Measurements from ENCODE around the gene PXDC1. TPM values are rescaled to one million over a fixed set of nuclear protein-coding genes. Genes with fewer than 3 reads are reported as not detected.
"Not testable (repeated sequence)": the region's sequence is repeated elsewhere in the genome, so short reads cannot be mapped to it uniquely, and the experiment has no call there.

The PXDC1 gene
- total and polyA plus RNA-seq, 2 experiments from 2014 or later = 1.2 to 1.8 TPM

DNA sequence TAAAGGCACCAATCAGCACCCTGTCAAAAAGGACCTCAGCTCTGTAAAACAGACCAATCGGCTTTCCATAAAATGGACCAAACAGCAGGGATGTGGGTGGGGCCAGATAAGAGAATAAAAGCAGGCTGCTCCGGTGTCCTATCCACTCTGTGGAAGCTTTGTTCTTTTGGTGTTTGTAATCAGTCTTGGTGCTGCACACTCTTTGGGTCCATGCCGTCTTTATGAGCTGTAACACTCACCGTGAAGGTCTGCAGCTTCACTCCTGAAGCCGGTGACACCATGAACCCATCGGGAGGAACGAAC is 7.3 kb upstream of the PXDC1 start:
- peaks cover 23% of the 10 kb centered on the region for H3K27me3 Mint-ChIP-seq (ENCODE audit: insufficient read depth, low read depth, poor library complexity)
- H3K36me3 ChIP-seq (ENCODE audit: insufficient read depth) = no peaks in the 10 kb centered on the region
- TF ChIP-seq ZNF331 (CRISPR knock-in tag; IDR thresholded peaks at IDR 0.05; ENCODE audit: low read depth) (no peak), NANOG (IDR thresholded peaks at IDR 0.05; ENCODE audit: borderline replicate concordance) (no peak), STAT1 (IDR thresholded peaks at IDR 0.05; ENCODE audit: unreplicated experiment) (no peak)
- TF ChIP-seq, protein P1, sequence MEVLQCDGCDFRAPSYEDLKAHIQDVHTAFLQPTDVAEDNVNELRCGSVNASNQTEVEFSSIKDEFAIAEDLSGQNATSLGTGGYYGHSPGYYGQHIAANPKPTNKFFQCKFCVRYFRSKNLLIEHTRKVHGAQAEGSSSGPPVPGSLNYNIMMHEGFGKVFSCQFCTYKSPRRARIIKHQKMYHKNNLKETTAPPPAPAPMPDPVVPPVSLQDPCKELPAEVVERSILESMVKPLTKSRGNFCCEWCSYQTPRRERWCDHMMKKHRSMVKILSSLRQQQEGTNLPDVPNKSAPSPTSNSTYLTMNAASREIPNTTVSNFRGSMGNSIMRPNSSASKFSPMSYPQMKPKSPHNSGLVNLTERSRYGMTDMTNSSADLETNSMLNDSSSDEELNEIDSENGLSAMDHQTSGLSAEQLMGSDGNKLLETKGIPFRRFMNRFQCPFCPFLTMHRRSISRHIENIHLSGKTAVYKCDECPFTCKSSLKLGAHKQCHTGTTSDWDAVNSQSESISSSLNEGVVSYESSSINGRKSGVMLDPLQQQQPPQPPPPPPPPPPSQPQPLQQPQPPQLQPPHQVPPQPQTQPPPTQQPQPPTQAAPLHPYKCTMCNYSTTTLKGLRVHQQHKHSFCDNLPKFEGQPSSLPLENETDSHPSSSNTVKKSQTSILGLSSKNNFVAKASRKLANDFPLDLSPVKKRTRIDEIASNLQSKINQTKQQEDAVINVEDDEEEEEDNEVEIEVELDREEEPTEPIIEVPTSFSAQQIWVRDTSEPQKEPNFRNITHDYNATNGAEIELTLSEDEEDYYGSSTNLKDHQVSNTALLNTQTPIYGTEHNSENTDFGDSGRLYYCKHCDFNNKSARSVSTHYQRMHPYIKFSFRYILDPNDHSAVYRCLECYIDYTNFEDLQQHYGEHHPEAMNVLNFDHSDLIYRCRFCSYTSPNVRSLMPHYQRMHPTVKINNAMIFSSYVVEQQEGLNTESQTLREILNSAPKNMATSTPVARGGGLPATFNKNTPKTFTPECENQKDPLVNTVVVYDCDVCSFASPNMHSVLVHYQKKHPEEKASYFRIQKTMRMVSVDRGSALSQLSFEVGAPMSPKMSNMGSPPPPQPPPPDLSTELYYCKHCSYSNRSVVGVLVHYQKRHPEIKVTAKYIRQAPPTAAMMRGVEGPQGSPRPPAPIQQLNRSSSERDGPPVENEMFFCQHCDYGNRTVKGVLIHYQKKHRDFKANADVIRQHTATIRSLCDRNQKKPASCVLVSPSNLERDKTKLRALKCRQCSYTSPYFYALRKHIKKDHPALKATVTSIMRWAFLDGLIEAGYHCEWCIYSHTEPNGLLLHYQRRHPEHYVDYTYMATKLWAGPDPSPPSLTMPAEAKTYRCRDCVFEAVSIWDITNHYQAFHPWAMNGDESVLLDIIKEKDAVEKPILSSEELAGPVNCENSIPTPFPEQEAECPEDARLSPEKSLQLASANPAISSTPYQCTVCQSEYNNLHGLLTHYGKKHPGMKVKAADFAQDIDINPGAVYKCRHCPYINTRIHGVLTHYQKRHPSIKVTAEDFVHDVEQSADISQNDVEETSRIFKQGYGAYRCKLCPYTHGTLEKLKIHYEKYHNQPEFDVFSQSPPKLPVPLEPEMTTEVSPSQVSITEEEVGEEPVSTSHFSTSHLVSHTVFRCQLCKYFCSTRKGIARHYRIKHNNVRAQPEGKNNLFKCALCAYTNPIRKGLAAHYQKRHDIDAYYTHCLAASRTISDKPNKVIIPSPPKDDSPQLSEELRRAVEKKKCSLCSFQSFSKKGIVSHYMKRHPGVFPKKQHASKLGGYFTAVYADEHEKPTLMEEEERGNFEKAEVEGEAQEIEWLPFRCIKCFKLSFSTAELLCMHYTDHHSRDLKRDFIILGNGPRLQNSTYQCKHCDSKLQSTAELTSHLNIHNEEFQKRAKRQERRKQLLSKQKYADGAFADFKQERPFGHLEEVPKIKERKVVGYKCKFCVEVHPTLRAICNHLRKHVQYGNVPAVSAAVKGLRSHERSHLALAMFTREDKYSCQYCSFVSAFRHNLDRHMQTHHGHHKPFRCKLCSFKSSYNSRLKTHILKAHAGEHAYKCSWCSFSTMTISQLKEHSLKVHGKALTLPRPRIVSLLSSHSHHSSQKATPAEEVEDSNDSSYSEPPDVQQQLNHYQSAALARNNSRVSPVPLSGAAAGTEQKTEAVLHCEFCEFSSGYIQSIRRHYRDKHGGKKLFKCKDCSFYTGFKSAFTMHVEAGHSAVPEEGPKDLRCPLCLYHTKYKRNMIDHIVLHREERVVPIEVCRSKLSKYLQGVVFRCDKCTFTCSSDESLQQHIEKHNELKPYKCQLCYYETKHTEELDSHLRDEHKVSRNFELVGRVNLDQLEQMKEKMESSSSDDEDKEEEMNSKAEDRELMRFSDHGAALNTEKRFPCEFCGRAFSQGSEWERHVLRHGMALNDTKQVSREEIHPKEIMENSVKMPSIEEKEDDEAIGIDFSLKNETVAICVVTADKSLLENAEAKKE (CRISPR knock-in tag; IDR thresholded peaks at IDR 0.05) = no peak
- TF ChIP-seq, protein P2, sequence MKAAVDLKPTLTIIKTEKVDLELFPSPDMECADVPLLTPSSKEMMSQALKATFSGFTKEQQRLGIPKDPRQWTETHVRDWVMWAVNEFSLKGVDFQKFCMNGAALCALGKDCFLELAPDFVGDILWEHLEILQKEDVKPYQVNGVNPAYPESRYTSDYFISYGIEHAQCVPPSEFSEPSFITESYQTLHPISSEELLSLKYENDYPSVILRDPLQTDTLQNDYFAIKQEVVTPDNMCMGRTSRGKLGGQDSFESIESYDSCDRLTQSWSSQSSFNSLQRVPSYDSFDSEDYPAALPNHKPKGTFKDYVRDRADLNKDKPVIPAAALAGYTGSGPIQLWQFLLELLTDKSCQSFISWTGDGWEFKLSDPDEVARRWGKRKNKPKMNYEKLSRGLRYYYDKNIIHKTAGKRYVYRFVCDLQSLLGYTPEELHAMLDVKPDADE (IDR thresholded peaks at IDR 0.05) = no peak
- TF ChIP-seq, protein P3, sequence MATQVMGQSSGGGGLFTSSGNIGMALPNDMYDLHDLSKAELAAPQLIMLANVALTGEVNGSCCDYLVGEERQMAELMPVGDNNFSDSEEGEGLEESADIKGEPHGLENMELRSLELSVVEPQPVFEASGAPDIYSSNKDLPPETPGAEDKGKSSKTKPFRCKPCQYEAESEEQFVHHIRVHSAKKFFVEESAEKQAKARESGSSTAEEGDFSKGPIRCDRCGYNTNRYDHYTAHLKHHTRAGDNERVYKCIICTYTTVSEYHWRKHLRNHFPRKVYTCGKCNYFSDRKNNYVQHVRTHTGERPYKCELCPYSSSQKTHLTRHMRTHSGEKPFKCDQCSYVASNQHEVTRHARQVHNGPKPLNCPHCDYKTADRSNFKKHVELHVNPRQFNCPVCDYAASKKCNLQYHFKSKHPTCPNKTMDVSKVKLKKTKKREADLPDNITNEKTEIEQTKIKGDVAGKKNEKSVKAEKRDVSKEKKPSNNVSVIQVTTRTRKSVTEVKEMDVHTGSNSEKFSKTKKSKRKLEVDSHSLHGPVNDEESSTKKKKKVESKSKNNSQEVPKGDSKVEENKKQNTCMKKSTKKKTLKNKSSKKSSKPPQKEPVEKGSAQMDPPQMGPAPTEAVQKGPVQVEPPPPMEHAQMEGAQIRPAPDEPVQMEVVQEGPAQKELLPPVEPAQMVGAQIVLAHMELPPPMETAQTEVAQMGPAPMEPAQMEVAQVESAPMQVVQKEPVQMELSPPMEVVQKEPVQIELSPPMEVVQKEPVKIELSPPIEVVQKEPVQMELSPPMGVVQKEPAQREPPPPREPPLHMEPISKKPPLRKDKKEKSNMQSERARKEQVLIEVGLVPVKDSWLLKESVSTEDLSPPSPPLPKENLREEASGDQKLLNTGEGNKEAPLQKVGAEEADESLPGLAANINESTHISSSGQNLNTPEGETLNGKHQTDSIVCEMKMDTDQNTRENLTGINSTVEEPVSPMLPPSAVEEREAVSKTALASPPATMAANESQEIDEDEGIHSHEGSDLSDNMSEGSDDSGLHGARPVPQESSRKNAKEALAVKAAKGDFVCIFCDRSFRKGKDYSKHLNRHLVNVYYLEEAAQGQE (IDR thresholded peaks at IDR 0.05; ENCODE audit: unreplicated experiment) = no peak
- no peaks in the 10 kb centered on the region for H3K36me3 Mint-ChIP-seq (ENCODE audit: low read depth)
- no peaks in the 10 kb centered on the region for H4K20me1 ChIP-seq (replicated peaks; ENCODE audit: insufficient read depth)
- no peak overlapping the region for H3K4me2 ChIP-seq
- H3K4me3 Mint-ChIP-seq = no peak overlapping the region
- DNase-seq (ENCODE audit: low spot score) (no peak), ATAC-seq (no peak)
- no peaks in the 10 kb centered on the region for H3F3A ChIP-seq (replicated peaks; ENCODE audit: low read depth)
- H3K9me3 Mint-ChIP-seq = no peaks in the 10 kb centered on the region
- H2AFZ ChIP-seq = no peak overlapping the region
- peaks cover 21% of the 10 kb centered on the region for H3K4me1 Mint-ChIP-seq
- no peaks in the 10 kb centered on the region for H3K9me2 ChIP-seq (ENCODE audit: insufficient read depth)
- no peak overlapping the region for H3K27ac ChIP-seq (ENCODE audit: low read depth)
- H3K27ac Mint-ChIP-seq = no peak overlapping the region
- H3K4me3 ChIP-seq = no peak overlapping the region
- H3K79me2 ChIP-seq (replicated peaks; ENCODE audit: insufficient read depth) = no peaks in the 10 kb centered on the region
- H3K4me1 ChIP-seq (ENCODE audit: insufficient read depth) = peaks cover 8% of the 10 kb centered on the region
- peaks cover 18% of the 10 kb centered on the region for H3K27me3 ChIP-seq (ENCODE audit: insufficient read depth)

DNA sequence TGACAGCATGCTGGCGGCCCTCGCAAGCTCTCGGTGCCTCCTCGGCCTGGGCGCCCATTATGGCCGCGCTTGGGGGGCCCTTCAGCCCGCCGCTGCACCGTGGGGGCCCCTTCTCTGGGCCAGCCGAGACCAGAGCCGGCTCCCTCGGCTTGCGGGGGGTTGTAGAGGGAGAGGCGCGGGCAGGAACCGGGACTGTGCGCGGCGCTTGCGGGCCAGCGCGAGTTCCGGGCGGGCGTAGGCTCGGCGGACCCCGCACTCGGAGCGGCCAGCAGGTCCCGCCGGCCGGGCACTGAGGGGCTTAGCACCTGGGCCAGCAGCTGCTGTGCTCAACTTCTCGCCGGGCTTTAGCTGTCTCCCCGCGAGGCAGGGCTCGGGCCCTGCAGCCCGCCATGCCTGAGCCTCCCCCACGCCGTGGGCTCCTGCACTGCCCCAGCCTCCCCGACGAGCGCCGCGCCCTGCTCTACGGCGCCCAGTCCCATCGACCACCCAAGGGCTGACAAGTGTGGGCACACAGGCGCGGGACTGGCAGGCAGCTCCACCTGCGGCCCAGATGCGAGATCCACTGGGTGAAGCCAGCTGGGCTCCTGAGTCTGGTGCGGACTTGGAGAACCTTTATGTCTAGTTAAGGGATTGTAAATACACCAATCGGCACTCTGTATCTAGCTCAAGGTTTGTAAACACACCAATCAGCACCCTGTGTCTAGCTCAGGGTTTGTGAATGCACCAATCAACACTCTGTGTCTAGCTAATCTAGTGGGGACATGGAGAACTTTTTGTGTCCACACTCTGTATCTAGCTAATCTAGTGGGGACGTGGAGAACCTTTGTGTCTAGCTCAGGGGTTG is 6.7 kb upstream of the PXDC1 start:
- not testable (repeated sequence) for H3K4me3 Mint-ChIP-seq; H3K36me3 Mint-ChIP-seq (ENCODE audit: low read depth); ATAC-seq; H3K27ac ChIP-seq (ENCODE audit: low read depth); H3K27ac Mint-ChIP-seq; H3K4me3 ChIP-seq; DNase-seq (ENCODE audit: low spot score); H3K4me1 ChIP-seq (ENCODE audit: insufficient read depth); H3K9me2 ChIP-seq (ENCODE audit: insufficient read depth); H4K20me1 ChIP-seq (replicated peaks; ENCODE audit: insufficient read depth); H2AFZ ChIP-seq; H3F3A ChIP-seq (replicated peaks; ENCODE audit: low read depth); H3K36me3 ChIP-seq (ENCODE audit: insufficient read depth); H3K79me2 ChIP-seq (replicated peaks; ENCODE audit: insufficient read depth); H3K4me2 ChIP-seq; H3K9me3 Mint-ChIP-seq
- H3K27me3 Mint-ChIP-seq (ENCODE audit: insufficient read depth, low read depth, poor library complexity) = peaks cover 29% of the 10 kb centered on the region
- H3K4me1 Mint-ChIP-seq = peaks cover 22% of the 10 kb centered on the region
- H3K27me3 ChIP-seq (ENCODE audit: insufficient read depth) = peaks cover 24% of the 10 kb centered on the region
